Hepatocyte (in vitro differentiated cells): ENCODE results near the gene ZNF146.
"Not testable (repeated sequence)": the region's sequence is repeated elsewhere in the genome, so short reads cannot be mapped to it uniquely, and the experiment has no call there.

Source experiments
- CTCF ChIP-seq: fragments of 200-600 bp; sonication (generic); IDR thresholded peaks from 2 replicates; pipeline ENCODE4 v1.5.1; 2016; ENCODE audit warnings: antibody characterized with exemption, mild to moderate bottlenecking; ENCODE audit not compliant: poor library complexity
- EZH2 ChIP-seq: fragments of 200-600 bp; sonication (generic); IDR thresholded peaks from 2 replicates; pipeline ENCODE4 v1.6.1; 2016; ENCODE audit warnings: antibody characterized with exemption, mild to moderate bottlenecking, borderline replicate concordance

GRCh38 chr19:36269295-36269694, 54.4 kb downstream of the ZNF146 start:
- TF ChIP-seq CTCF, EZH2: not testable (repeated sequence)
